HEK293T (cell line): ENCODE data around the gene TCF15.
A peak's percentile ranks its signal among the peaks of the same experiment; 100 is the strongest.

ENCODE experiments used
- CTCF ChIA-PET: fragments of 350-600 bp; formaldehyde crosslinking; extraction: SDS; loops from one replicate; lab custom pipeline; 2021; ENCODE audit warnings: antibody characterized with exemption, inconsistent platforms; lab: Yijun Ruan, JAX
- POLR2A ChIA-PET: fragments of 350-600 bp; formaldehyde crosslinking; extraction: SDS; loops from one replicate; lab custom pipeline; 2020; ENCODE audit warnings: antibody characterized with exemption, inconsistent platforms; lab: Yijun Ruan, JAX
- DNase-seq: peaks from one replicate; pipeline ENCODE4 v3.0.0; 2012; ENCODE audit warnings: mixed read lengths; ENCODE audit errors: extremely low spot score
- ARNT ChIP-seq: fragments of 450-650 bp; IDR thresholded peaks from 2 replicates; pipeline ENCODE4 v1.6.1; 2017; ENCODE audit warnings: mild to moderate bottlenecking
- BHLHE40 ChIP-seq: fragments of 450-650 bp; IDR thresholded peaks from 2 replicates; pipeline ENCODE4 v1.6.1; 2016; ENCODE audit warnings: mild to moderate bottlenecking, moderate library complexity, borderline replicate concordance
- CTBP1 ChIP-seq: fragments of 450-650 bp; IDR thresholded peaks from 2 replicates; pipeline ENCODE4 v1.6.1; 2016; ENCODE audit warnings: borderline replicate concordance
- ELF4 ChIP-seq: fragments of 450-650 bp; IDR thresholded peaks from 2 replicates; pipeline ENCODE4 v1.6.1; 2017; ENCODE audit warnings: antibody characterized with exemption
- FOXA1 ChIP-seq: fragments of 450-650 bp; IDR thresholded peaks from 2 replicates; pipeline ENCODE4 v1.6.1; 2016; ENCODE audit warnings: mild to moderate bottlenecking
- FOXK2 ChIP-seq: fragments of 450-650 bp; IDR thresholded peaks from 2 replicates; pipeline ENCODE4 v1.6.1; 2016; ENCODE audit warnings: mild to moderate bottlenecking
- FOXM1 ChIP-seq: fragments of 450-650 bp; IDR thresholded peaks from 2 replicates; pipeline ENCODE4 v1.6.1; 2017; ENCODE audit warnings: mild to moderate bottlenecking, borderline replicate concordance
- HDGF ChIP-seq: fragments of 450-650 bp; IDR thresholded peaks from 2 replicates; pipeline ENCODE4 v1.6.1; 2017; ENCODE audit warnings: antibody characterized with exemption, borderline replicate concordance
- L3MBTL2 ChIP-seq: fragments of 450-650 bp; conservative IDR thresholded peaks from 2 replicates; pipeline ENCODE4 v1.6.1; 2016; ENCODE audit warnings: mild to moderate bottlenecking
- LEF1 ChIP-seq: fragments of 450-650 bp; IDR thresholded peaks from 2 replicates; pipeline ENCODE4 v1.6.1; 2017; ENCODE audit warnings: mild to moderate bottlenecking, borderline replicate concordance
- NFRKB ChIP-seq: fragments of 450-650 bp; IDR thresholded peaks from 2 replicates; pipeline ENCODE4 v1.6.1; 2016; ENCODE audit warnings: mild to moderate bottlenecking, moderate library complexity
- SP1 ChIP-seq: fragments of 450-650 bp; IDR thresholded peaks from 2 replicates; pipeline ENCODE4 v1.6.1; 2017
- SUZ12 ChIP-seq: fragments of 450-650 bp; IDR thresholded peaks from 2 replicates; pipeline ENCODE4 v1.6.1; 2016; ENCODE audit warnings: mild to moderate bottlenecking
- TARDBP ChIP-seq: fragments of 450-650 bp; IDR thresholded peaks from 2 replicates; pipeline ENCODE4 v1.6.1; 2016
- ZNF384 ChIP-seq: fragments of 450-650 bp; IDR thresholded peaks from 2 replicates; pipeline ENCODE4 v1.6.1; 2016
- TF ChIP-seq, protein P1 (sequence below): fragments of 450-650 bp; IDR thresholded peaks from 2 replicates; pipeline ENCODE4 v1.6.1; 2016

The TCF15 gene

DNA sequence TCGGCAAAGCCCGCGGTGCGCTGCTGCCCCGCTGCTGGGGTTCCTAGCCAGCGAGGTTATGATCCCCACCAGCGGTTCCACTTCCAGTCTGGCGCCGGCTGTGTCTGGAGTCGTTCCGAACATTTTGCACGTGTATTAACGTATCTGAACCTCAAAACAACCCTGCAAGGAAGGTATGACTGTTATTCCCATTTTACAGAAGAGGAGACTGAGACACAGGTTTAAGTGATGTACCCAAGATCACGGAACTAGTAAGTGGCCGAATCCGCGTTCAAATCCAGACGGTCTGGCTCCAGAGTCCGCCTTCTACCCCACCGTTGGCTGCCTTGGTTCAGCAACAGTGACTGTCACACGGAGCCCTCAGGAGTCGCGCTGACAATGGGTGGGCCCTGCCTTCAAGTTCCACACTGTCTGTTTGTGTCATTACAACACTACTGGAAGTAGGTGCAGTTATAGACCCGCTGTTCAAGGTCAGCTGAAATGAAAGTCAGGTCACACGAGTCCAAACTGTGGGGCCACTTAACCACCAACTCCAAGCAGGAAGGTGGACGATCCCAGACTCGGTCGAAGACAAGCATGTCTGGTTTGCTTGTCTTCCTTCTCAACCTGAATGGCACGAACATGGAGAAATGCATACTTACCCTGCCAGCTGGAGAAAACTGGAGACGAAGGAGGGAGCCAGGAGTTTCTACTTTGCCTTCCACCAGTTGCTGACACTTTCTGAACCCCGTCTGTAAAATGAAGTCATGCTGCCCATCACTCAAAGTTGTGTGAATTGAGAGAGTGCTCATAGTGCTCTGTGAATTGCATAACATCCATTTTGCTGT, 43.7 kb upstream of the TCF15 start:
- no peak for DNase-seq
- TF ChIP-seq FOXM1: no peak
- no peak for TF ChIP-seq NFRKB
- no peak for TF ChIP-seq TARDBP
- no peak for TF ChIP-seq CTBP1
- TF ChIP-seq ARNT: no peak
- TF ChIP-seq FOXA1: no peak
- no peak for TF ChIP-seq HDGF
- TF ChIP-seq ELF4: no peak
- no peak for TF ChIP-seq SUZ12
- no peak for TF ChIP-seq FOXK2
- TF ChIP-seq LEF1: no peak
- TF ChIP-seq, protein P1, sequence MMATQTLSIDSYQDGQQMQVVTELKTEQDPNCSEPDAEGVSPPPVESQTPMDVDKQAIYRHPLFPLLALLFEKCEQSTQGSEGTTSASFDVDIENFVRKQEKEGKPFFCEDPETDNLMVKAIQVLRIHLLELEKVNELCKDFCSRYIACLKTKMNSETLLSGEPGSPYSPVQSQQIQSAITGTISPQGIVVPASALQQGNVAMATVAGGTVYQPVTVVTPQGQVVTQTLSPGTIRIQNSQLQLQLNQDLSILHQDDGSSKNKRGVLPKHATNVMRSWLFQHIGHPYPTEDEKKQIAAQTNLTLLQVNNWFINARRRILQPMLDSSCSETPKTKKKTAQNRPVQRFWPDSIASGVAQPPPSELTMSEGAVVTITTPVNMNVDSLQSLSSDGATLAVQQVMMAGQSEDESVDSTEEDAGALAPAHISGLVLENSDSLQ: no peak
- no peak for TF ChIP-seq SP1
- TF ChIP-seq ZNF384: no peak
- no peak; the same call in 1 of the 2 replicates for TF ChIP-seq L3MBTL2
- no peak for TF ChIP-seq BHLHE40
- ChIA-PET POLR2A (no interaction called here), CTCF (interaction anchor here (3.4 kb wide), 1 partner anchor 14 kb away, joined by 23 read pairs; no protein-coding TSS in a partner anchor)

DNA sequence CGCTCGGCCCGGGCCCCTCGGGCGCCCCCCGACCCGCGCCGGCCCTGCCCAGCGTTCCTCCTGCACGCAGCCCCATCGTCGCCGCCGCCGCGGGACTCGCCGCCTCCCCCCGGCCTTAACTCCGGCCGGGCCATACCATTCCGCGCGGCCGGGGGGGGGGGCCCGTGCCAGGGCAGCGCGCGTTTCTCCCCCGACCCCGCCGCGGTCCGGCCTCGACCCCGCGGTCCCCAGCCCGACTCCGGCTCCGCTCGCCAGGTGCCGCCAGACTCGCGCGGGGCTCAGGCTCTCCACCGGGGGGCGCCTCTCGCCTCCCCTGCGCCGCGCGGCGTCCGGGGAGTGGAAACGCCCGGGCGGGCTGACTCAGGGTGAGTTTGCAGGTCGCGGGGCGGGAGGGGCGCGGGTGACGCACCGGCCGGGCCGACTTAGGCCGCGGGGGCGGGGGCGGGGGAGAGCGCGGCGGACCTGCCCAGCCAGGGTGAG, 43.0 kb upstream of the TCF15 start, which contains the start of gene SRXN1:
TSS of gene SRXN1 (minus strand) at position 91 of the 480 bp plus-strand sequence. CDS start at position 76, 15 bp downstream.
- TF ChIP-seq NFRKB: no peak
- no peak for TF ChIP-seq TARDBP
- peak; percentile 57; the same call in 1 of the 2 replicates for TF ChIP-seq FOXM1
- peak; percentile 83; the same call in 1 of the 2 replicates for TF ChIP-seq LEF1
- no peak for TF ChIP-seq CTBP1
- TF ChIP-seq BHLHE40: no peak
- ChIA-PET POLR2A (no interaction called here), CTCF (no interaction called here)
- peak; percentile 87 for DNase-seq

DNA sequence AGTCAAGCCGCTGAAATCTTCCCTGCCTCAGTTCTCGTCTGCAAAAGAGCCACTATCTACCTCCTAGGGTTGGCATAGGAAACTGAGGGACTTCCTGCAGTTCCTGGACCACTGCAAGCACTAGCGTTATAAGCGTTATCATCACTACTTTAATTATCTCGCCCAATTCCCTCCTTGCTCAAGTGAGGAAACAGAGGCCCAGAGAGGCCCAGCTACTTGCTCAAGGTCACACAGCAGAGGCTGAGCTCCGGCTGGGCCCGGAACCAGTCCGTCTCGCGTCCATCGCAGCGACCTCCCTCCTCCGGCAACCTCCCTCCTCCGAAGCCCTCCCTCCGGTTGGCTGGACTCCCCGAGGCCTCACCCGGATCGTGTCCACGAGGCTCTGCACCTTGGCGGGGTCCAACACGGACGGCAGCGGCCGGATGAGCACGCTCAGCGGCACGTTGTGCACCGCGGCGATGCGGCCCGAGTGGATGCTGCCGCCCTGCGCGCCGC, 42.6 kb upstream of the TCF15 start:
- ChIA-PET CTCF (no interaction called here), POLR2A (no interaction called here)
- no peak for DNase-seq
- TF ChIP-seq L3MBTL2 (peak; percentile 42), LEF1 (no peak), BHLHE40 (no peak), TARDBP (no peak)

DNA sequence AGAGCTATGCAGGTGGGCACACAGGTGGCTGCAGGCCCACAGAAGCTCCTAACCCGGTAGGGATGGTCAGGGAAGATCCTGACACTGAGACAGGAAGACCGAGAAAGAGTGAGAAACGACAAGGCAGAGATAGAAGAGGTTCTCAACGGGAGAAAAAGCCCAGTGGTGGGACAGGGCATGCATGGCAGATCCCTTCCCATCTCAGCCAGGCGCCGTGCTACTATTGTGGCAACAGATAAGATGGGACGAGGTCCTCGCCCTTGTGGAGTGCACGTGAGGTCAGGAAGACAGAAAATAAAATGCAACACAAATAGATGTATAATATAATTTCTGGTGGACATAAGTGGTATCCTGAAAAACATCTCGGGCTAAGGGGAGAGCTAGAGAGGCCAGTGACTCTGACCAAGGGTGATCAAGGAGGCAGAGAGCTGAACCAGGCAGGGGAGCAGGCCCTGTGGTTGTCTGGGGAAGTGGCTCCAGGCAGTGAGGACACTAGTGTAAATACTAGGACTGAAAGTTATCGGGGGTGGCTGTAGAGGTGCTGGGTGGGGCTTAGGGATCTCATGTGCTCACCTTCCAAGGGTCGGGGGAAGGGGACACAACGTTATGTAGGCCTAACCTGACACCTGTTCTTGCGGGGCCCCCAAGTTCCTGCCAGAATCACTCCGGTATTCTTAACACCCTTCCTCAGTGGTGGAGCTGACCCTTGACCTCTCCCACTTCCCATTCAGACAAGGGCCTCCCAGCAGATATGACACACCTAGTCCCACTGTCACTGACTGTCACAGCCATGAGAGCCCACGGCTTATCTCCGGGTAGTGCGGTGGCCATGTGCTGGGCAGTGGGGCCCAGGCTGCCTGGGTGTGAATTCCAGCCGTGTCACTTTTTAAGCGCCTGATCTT, 41.9 kb upstream of the TCF15 start:
- TF ChIP-seq SUZ12 (no peak), ELF4 (no peak), ZNF384 (no peak), HDGF (no peak), FOXK2 (no peak), FOXM1 (no peak), CTBP1 (no peak), NFRKB (no peak), SP1 (no peak), ARNT (no peak), LEF1 (no peak), BHLHE40 (no peak), TARDBP (no peak), L3MBTL2 (no peak), FOXA1 (no peak)
- TF ChIP-seq, protein P1: no peak
- ChIA-PET CTCF (no interaction called here), POLR2A (no interaction called here)
- DNase-seq: no peak

DNA sequence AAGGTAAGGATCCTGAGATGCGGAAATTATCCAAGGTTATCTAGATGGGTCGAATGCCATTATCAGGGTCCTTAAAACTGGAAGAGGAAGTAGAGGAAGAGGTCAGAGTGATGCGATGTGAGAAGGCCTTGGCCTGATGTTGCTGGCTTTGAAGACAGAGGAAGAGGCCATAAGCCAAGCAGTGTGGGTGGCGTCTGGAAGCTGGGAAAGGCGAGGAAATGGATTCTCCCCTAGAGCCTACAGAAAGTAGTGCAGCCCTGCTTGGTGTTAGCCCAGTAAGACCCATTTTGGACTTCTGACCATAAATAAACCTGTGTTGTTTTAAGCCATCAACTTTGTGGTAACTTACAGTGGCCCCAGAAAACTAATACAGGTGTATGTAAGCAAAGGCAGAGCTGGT, 40.8 kb upstream of the TCF15 start:
- DNase-seq: no peak
- ChIA-PET CTCF (no interaction called here), POLR2A (no interaction called here)
- no peak for TF ChIP-seq FOXM1
- no peak for TF ChIP-seq BHLHE40
- TF ChIP-seq LEF1: no peak
- TF ChIP-seq L3MBTL2: no peak
- no peak for TF ChIP-seq CTBP1
- TF ChIP-seq ELF4: no peak

DNA sequence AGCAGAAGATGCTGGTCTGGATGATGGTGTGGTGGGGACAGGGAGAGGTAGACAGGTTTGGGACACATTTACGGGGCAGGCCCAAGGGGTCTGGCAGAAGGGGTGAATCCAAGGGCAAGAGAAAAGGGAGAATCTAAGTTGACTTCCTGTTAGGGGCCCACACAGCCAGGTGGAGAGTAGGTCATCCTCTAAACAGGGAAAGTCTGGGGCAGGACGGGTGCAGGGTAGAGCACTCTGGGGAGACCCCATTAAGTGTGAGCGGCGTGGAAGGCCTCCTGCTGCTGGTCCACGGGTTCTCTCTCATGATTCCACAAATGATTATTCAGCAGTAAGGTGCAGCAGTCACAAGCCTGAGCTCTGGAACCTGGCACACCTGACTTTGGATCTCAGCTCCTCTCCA, 40.2 kb upstream of the TCF15 start:
- ChIA-PET CTCF (no interaction called here), POLR2A (no interaction called here)
- no peak for TF ChIP-seq NFRKB
- no peak for TF ChIP-seq TARDBP
- no peak for TF ChIP-seq FOXA1
- no peak for TF ChIP-seq SP1
- TF ChIP-seq ZNF384: no peak
- TF ChIP-seq BHLHE40: no peak
- no peak for TF ChIP-seq HDGF
- TF ChIP-seq FOXK2: no peak
- no peak for TF ChIP-seq SUZ12
- TF ChIP-seq ARNT: no peak
- no peak for TF ChIP-seq ELF4
- TF ChIP-seq LEF1: no peak
- TF ChIP-seq L3MBTL2: no peak
- no peak for TF ChIP-seq FOXM1
- TF ChIP-seq, protein P1: no peak
- no peak for TF ChIP-seq CTBP1
- no peak for DNase-seq
